Activated naive CD4-positive, alpha-beta T cell treated with Interleukin-2 at 50 U/mL for 16 hours (primary cell): Measurements from ENCODE around the gene OR2J1.
A peak's percentile ranks its signal among the peaks of the same experiment; 100 is the strongest.
"Not testable (repeated sequence)": the region's sequence is repeated elsewhere in the genome, so short reads cannot be mapped to it uniquely, and the experiment has no call there.

ENCODE experiments used
- DNase-seq: peaks from one replicate; pipeline ENCODE4 v3.0.0-alpha.2; 2020

OR2J1 gene

GRCh38 chr6:29099190-29099589 lies at the start of gene OR2J1:
OR2J1 (plus strand) TSS chr6:29099490; CDS start chr6:29100943, 1,453 bp downstream.
- no peak for DNase-seq

DNA sequence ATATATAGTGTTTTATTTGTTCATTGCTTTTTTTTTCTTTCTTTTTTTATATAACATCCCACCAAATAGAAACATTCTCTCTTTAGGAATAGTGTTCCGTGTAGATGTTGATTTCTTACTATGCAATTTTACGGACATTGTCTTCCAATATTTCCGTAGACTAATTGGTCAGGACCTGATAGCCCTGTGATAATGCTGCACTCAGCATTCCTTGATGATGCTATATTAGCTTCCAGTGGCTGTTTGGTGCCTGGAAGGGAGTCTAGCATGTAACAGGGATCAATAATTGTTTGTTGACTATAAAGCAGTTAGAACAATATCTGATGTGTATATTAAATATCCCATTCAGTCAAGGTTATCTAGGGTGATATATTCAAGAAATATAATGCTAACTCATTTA lies 47.6 kb upstream of the OR2J1 start:
- DNase-seq: no peak

DNA sequence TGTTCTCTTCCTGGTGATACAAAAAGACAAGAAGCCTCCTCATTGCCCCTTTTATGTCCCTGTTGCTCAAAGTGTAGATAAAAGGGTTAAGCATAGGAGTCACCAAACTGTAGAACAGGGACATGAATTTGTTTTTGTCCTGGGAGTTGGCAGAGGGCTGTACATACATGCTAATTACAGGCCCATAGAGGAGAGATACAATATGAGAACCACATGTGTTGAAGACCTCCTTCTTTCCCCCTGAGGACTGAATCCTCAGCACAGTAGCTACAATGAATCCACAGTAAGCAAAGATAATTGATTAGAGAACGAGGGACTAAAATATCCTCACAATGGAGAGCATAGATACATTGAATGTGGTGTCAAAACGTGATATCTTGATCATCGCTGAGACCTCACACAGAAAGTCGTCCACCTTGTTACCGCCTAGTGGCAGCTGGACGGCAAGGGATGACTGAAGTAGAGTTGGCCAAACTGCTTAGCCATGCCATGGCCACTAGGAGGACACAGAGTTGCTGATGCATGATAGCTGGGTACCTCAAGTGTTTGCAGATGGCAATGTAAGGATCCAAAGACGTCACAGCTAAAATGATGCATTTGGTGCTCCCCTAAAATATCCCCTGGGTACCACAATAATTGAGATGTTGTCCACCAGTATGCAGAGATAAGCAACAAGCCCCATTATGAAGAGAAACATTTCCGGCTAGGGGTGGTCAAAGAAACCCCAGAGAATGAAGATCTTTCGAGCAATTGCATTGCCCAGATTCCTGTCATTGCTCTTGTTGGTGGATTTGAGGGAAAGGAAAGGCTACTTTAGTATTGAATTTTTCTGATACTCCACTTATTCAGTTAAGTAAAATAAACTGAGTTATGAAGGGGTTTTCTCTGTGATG lies 27.2 kb upstream of the OR2J1 start:
- DNase-seq: peak; percentile 1

GRCh38 chr6:29079203-29079602 lies 20.1 kb upstream of the OR2J1 start:
- DNase-seq: no peak

DNA sequence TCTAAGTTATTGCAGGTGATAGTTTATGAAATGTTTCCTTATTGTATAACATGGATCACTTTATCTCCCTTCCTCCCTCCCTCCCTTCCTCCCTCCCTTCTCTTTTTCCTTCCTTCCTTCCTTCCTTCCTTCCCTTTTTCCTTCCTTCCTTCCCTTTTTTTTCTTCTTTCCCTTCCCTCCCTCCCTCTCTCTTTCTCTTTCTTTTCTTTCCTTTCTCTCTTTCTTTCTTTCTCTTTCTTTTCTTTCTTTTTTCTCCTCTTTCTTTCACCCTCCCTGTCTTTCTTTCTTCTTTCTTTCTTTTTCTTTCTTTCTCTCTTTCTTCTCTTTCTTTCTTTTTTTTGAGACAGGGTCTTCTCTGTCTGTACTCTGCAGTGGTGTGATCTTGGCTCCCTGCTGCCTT lies 18.0 kb upstream of the OR2J1 start:
- no peak for DNase-seq

DNA sequence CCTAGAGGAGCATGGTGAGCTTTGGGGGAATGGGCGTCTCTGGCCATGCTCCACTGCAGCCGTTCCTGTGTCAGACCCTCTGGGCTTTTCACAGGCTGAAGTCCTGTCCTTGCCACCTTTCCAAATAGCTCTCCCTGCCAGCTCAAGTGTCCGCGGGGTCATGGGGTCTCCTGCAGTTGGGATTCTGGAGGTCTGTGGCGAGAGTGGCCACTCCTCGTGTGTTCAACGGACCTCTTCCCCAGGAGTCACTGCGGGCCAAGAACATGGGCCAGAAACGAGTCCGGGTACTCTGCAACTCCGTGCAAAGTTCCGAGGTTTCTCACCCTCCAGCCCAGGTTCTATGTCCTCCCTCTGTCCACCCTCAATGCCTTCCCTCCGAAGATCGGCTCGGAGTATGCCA lies 16.8 kb upstream of the OR2J1 start:
- no peak for DNase-seq

DNA sequence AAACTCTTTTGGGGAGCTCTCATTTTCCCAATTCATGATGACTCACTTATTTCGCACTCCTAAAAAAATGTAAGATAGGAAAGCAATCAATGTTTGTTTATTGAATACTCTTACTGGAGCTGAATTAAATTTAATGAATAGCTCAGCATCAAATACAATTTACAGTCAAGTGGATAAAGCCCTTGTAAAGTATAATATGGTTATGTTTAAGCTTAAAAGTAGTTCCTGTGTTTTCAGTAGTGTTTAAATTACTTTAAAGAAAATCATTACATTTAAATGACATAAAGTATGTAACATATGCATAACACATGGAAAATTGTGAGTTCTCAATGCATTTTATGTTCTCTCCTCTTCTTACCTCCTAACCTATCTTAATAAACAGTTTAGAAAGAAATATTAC lies 12.1 kb upstream of the OR2J1 start, which contains the start of gene OR2B3:
Gene OR2B3, minus strand, starts transcription at position 101 of the 400 bp plus-strand sequence. Its CDS starts 65 bp downstream, at position 36.
- DNase-seq: no peak

DNA sequence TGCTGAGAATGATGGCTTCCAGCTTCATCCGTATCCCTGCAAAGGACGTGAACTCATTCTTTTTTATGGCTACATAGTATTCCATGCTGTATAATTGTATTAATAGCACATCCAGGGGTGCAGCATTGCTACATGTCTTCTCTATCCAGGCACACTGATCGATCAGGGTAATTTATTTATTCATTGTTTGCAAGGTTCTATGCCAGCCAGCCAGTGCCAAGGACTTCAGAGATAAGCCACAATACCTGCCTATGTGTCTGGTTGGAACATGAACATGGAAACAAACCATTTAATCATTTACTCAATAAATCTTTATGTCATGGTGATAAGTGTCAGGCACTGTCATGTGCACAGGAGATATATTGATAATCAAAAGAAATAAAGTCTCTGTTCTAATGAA lies 6.3 kb upstream of the OR2J1 start:
- no peak for DNase-seq

GRCh38 chr6:29097803-29098202 lies 1.5 kb upstream of the OR2J1 start:
- no peak for DNase-seq

GRCh38 chr6:29107758-29108157 lies 8.5 kb downstream of the OR2J1 start, which contains the start of gene OR2J3:
OR2J3 (plus strand) TSS chr6:29108058; CDS start chr6:29111891, 3,833 bp downstream.
- no peak for DNase-seq

DNA sequence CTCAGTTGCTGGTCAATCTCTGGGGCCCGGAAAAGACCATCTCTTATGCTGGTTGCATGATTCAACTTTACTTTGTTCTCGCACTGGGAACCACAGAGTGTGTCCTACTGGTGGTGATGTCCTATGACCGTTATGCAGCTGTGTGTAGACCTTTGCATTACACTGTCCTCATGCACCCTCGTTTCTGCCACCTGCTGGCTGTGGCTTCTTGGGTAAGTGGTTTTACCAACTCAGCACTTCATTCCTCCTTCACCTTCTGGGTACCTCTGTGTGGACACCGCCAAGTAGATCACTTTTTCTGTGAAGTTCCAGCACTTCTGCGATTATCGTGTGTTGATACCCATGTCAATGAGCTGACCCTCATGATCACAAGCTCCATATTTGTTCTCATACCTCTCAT lies 12.8 kb downstream of the OR2J1 start:
- DNase-seq: no peak

DNA sequence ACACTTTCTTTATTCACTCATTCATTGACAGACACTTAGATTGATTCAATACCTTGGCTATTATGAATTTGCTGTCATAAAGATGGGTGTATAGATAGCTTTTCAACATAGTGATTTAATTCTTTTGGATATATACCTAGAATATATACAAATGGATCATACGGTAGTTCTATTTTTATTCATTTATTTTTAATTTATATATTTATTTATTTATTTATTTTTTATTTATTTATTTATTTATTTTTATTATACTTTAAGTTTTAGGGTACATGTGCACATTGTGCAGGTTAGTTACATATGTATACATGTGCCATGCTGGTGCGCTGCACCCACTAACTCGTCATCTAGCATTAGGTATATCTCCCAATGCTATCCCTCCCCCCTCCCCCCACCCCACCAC lies 15.7 kb downstream of the OR2J1 start:
- DNase-seq: not testable (repeated sequence)

DNA sequence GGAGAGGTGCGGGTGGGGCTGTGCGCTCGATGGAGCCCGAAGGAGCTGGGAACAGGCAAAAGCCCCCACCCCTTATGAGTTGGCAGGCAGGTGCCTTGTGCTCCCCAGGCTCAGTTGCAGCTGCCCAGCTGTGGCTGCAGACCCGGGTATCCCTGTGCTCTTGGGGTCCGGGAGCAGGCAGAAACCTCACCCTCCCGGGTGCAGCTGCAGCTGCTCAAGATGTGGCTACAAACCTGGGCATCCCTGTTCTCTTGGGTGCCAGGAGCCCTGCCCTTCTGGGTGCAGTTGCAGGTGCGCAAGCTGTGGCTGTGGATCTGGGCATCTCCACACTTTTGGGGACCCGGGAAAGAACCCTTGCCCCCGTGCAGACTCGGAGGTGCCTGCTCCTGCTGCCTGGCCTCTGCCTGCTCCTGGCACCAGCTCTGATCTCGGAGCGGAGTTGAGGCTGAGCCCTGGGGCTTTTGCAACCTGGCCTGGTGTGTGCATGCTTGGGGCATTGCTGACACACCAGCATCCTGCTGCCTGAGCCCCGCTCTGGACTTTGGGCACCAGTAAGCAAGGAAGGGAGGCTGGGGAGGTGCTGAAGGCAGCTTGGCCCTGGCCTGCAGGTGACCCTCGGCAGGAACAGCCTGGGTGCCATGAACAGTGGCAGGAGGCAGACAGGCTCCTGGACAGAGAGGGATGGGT lies 30.2 kb downstream of the OR2J1 start:
- DNase-seq: no peak

- no peak for DNase-seq
Measured at GRCh38 chr6:29130644-29131043, 31.4 kb downstream of the OR2J1 start.

DNA sequence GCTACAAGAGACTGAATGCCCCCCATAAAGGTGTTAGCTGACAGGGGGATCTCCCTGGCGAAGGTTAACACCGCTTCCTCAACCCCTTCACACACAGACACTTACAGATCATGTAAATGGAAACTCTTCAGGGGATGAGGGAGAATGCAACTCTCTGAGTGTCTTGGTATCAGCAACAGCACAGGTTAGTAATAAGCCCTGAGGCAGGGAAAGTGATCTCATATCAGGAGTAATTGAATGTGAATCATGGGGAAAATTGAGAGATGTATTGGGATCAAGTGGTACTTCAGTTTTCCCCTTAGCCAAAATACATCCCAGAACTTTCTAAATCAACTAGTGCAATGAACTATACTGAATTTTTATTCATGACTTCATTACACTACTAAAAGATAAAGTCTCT lies 32.4 kb downstream of the OR2J1 start:
- no peak for DNase-seq

- no peak for DNase-seq
Measured at GRCh38 chr6:29137724-29138123, 38.4 kb downstream of the OR2J1 start.

DNA sequence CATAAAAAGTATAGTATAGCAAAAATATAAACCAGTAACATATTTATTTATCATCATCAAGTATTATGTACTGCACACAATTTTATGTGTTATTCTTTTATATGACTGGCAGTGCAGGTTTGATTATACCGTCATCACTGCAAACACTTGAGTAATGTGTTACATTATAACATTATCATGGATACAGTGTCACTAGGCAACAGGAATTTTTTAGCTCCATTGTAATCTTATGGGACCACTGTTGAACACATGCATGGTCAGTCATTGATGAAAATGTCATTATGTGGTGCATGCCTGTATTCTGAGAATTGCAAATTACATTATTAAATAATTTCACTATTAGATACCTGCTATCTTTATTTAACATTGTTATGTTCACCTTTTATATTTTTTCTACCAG lies 42.3 kb downstream of the OR2J1 start:
- DNase-seq: no peak

DNA sequence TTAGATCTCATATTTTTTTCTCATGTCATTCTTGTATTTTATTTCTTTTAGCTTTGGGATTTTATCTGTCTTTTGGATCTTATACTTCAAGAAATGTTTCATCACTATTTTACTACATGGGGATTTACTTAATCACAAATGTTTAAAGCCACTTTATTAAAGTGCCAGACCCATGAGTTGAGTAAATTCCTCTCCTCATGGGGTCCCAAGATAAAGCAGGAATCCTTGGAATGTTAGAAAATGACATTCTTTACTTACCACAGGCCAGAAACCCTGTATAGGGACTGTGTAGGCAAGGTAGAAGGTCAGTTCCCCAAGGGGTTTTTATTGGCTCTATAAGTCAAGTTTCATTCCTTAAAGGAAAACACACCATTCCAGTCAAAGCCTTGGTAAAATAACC lies 43.0 kb downstream of the OR2J1 start:
- DNase-seq: no peak

DNA sequence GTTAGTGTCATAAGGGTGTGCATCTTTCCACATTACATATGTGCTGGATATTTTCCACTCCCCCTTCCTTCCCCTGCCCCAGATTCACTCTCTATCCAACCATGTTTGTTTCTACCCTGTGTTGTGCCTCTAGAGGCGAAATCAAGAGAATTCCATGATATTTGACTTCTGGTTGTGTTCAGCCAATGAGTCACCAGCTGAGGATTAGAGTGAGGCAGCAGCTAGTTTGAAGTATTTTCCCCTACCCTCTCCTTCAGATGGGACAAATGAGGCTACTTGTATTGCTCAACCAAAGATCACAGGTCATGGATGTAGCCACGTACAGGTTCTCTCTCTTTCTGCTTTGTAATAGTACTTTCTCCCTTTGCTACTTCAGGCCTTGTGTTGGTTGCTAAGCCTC lies 46.9 kb downstream of the OR2J1 start:
- no peak for DNase-seq

DNA sequence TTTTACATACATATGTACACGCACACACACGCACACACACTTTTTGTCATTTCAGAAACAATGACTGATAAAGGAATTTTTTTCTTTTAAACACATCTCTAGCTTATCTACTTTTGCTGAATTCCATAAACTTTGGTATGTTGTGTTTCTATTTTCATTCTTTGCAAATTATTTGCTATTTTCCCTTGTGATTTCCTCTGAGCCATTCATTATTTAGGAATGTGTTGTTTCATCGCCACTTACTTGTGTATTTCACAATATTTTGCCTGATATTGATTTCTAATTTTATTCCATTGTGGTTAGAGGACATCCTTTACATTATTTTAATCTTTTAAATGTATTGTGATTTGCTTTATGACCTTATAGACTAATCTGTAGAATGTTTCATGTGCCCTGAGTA lies 47.8 kb downstream of the OR2J1 start:
- DNase-seq: no peak

- DNase-seq: not testable (repeated sequence)
Measured at GRCh38 chr6:29149444-29149843, 50.2 kb downstream of the OR2J1 start.
